GM18526 (cell line): ENCODE data around the gene HLA-E.

Source experiments
- POLR2A ChIP-seq: IDR thresholded peaks from 3 replicates; pipeline ENCODE4 v1.6.1; 2011; ENCODE audit not compliant: insufficient read length; ENCODE audit errors: extremely low read depth

Gene HLA-E

DNA sequence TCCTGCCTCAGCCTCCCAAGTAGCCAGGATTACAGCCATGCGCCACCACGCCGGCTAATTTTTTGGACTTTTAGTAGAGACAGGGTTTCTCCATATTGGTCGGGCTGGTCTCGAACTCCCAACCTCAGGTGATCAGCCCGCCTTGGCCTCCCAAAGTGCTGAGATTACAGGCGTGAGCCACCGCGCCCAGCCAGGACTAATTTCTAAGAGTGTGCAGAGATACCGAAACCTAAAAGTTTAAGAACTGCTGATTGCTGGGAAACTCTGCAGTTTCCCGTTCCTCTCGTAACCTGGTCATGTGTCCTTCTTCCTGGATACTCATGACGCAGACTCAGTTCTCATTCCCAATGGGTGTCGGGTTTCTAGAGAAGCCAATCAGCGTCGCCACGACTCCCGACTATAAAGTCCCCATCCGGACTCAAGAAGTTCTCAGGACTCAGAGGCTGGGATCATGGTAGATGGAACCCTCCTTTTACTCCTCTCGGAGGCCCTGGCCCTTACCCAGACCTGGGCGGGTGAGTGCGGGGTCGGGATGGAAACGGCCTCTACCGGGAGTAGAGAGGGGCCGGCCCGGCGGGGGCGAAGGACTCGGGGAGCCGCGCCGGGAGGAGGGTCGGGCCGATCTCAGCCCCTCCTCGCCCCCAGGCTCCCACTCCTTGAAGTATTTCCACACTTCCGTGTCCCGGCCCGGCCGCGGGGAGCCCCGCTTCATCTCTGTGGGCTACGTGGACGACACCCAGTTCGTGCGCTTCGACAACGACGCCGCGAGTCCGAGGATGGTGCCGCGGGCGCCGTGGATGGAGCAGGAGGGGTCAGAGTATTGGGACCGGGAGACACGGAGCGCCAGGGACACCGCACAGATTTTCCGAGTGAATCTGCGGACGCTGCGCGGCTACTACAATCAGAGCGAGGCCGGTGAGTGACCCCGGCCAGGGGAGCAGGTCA, at the start of gene HLA-E:
Gene HLA-E, plus strand, starts transcription at position 429 of the 945 bp plus-strand sequence. Its CDS starts 23 bp downstream, at position 452.
- TF ChIP-seq POLR2A = peak; percentile 97

DNA sequence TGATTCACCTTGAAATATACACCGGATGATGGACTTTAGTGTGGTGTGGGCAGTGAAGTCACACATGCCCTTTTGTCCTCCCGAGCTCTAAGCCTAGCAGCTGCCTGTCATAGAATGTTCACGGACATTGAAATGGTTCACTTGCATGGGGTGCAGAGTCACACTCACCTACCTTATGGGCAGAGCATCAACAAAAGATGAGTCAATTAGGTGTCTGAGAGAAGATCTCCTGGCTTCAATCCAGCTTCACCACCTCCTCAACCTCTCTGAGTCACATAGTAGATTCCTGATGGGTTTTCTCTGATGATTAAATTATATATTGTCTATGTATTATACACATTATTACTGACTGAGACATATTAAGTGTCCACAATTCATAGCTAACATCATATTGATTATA, 48.1 kb upstream of the HLA-E start:
- TF ChIP-seq POLR2A = no peak

DNA sequence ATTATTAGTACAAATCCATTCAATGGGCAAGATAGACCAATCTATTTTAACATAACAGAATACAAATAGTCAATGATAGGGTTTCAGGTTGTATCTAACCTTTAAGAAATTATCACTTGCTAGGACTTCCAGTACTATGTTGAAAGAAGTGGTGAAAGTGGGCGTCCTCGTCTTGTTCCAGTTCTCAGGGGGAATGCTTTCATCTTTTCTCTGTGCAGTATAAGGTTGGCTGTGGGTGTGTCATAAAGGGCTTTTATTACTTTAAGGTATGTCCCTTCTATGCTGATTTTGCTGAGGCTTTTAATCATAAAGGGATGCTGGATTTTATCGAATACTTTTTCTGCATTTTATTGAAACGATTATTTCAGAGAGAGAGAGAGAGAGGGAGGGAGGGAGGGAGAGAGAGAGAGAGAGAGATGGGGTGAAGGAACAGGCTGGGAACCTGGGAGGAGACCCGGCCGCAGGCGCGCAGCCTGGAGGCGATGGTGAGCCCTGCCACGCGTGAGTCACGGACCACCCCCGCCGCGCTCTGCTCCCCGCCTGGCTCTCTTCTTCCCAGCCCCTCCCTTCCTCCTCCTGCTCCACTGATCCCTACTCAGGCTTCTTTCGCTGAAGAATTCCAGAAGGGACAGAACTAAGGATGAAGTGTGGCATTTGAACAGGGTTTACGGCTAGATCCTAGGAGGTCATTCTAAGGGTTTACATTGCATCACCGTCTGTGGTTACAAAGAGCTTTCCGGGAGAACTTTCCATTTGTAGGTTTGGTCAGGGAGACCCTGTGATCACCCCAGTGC, 45.5 kb upstream of the HLA-E start:
- TF ChIP-seq POLR2A = no peak

DNA sequence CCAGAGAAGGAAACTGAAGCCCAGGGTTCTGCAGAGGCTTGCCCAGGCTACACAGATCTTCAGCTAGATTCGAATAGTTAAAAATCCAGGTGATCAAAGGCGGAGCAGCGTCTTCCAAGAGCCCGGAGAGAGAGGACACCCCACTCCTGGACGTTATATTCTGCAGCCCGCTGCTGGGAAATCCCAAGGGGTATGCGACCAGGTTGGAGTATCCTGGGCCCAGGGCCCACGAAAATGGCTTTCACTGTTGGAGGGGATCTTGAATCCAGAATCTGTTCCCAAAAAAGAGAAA, 44.9 kb upstream of the HLA-E start:
- TF ChIP-seq POLR2A = no peak

DNA sequence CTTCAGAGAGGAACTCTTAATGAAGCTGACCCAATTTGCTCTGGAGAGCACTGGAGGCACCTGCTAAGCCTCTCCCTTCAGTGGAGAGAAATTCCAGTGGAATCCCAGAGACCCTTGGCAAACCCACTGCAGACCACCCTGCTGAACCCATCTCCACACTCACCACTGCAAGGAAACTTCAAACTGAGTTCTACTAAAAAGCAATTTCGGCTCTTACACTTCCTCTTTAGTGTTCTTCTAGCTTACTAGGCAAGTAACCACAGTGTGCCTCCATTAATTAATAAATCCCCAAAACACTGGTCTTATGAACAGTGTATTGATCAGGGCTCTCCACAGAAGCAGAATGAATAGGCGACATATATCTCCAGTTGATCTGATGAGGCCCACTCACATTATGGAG, 43.0 kb upstream of the HLA-E start:
- no peak for TF ChIP-seq POLR2A

DNA sequence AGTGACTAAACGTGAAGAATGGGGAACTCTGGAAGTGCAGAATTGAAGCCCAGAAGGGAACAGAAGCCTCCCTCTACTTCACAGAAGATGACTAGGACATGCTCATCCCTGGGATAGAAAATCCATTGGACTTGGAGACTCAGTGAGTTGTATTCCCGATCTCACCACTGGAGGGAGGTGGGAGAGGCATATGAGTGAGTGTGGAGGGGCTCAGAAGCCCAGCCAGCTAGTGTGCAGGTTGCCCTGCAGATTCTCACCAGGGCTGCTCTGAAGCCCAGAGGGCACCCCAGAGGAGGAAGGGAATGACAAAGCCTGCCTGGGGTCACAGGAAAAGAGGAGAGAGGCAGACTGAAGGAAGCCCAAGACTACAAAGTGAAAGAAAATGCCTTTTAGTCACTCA, 42.1 kb upstream of the HLA-E start:
- no peak for TF ChIP-seq POLR2A

DNA sequence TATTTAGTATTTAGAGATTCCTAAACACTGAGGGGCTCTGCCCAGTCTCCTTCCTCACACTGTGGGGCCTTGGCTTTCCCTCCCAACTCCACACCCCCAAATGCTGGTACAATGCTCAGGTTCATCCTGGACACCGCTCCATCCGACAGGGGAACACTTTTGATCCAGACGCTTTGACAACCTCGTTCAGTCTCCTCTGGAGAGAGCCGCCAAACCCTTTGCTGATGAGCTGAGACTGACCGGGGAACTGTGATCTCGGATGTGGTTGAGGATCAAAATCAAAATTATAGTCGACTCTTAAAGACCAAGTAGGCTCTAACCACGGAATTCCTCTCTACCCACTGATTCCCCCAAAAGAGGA, 38.8 kb upstream of the HLA-E start:
- no peak for TF ChIP-seq POLR2A

DNA sequence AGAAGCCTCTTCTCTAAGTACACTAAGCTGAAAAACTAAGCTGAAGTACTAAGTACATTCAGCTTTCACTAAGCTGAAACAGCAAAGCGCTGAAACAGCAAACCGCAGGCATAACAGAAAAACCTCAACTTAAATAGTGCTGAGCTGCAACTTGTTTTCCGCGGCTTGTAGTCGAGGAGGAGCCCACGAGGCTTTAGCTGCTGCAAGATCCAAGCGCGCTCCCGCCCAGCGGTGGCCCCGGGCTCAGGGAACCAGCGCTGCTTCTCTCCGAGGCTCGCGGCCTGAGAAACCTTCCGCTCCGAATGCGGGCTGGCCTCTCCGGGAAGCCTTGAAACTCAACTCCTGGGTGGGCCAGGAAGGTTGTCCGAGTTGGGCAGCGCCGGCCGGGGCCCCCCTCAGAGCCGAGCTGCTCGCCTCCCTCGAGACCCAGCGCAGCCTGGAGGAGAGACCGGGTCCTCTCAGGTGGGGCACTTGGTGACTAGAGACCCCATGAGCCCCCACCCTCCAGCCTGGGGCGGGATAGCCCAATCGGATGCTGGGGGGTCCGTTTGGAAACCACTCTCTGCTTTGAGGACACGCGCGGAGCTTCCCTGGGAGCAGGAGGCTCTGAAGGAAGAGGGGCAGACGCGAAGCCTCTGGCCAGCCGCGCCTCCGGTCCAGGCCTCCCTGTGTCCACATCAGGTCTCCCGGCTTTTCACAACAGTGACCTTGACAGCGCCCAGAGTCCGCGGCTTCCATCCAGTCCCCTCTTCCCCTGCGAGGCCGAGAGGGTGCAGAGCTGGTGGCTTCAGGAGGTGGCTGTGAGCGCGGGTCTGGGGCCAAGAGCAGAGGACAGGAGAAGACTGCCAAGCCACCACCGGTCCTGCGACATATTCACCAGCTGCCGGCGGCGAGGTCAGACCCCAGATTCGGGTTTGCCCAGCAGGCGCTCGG, 38.1 kb upstream of the HLA-E start:
- no peak for TF ChIP-seq POLR2A

DNA sequence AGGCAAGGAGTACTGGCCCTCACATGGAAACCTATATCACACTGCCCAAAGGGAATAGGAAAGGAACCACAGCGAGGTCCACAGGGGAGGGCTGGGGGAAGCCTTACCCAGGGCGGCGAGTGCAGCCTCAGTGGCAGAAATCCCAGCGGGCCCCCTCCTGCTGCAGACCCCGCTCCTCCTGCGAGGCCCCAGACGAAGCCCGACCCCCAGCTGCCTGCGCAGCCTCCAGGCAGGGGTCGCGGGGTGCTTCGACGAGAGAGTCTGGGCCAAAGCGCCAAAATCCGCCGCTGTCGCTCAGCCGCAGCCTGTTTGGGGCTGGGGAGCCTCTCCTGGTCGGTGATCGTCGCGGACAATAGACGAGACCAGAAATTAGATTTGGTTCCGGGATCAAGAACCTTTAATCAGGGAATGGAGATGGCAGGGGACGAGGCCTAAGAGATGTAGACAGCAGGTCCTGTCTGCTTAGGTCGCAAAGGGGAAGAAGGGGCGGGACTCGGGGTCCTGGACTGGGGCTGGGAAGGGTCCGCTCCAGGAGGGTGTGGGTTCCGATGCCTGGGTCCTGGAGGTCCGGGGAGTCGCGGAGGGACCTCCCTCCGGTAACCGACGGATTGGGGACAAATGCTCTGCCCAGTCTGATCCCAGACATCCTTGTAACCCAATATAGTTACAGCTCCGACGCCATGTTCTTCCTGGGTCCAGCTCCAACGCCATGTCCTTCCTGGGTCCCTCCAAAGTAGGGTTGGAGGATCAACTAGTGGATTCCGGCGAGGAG, 36.4 kb upstream of the HLA-E start:
- TF ChIP-seq POLR2A = no peak

DNA sequence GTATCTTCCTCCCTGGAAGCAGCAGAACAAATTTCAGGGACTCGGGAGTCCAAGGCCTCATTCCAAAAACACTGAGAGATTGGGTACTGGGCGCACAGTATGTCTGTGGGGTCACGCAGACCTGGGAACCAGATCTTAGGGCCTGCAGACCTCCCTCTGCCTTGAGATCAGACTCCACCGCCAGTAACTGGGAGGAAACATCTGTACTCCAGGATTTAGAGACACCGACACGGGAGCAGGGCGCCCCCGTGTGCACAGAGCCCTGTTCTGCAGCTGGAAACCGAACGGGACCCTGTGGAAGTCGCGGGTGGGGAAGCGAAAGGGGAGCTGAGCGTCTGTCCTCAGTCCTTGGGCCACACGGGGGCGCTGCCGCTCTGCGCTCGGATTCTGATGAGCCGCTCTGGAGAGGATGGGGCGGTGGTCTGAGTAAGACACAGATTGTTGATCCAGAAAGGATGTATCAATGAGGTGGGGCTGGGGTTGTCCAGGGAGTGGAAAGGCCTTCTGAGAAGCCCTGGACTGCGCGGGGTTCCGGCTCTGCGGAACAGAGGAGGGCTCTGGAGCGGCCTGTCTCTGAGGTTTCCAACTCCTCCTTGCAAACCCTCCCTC, 35.7 kb upstream of the HLA-E start:
- no peak for TF ChIP-seq POLR2A

DNA sequence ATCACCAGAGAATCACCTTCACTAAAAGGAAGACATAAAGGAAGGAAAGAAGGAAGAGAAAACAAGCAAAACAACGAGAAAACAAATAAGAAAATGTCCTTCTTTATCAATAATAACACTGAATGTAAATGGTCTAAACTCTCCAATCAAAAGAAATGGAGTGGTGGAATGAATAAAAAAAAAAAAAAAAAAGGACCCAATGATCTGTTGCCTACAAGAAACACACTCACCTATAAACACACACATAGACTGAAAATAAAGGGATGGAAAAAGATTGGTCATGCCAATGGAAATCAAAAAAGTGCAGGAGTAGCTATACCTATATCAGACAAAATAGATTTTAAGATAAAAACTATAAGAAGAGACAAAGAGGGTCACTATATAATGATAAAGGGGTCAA, 30.2 kb upstream of the HLA-E start:
- TF ChIP-seq POLR2A = no peak

DNA sequence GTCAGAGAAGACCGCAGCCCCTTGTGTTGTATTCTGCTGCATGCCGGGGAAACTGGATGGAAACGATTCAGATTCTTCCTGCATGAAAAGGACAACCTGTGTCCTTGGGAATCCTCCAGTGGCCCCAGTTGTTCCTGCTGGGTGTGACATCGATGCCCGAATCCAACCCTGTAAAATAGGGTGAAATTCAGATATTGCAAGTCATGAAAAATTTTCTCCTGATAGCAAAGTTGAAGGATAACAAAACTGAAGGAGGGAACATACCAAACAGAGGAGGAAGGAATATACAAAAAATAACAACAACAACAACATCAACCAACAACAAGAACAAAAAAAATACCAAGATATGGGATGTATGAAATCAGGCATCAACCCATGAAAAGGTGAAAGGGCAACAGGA, 28.3 kb upstream of the HLA-E start:
- no peak for TF ChIP-seq POLR2A

DNA sequence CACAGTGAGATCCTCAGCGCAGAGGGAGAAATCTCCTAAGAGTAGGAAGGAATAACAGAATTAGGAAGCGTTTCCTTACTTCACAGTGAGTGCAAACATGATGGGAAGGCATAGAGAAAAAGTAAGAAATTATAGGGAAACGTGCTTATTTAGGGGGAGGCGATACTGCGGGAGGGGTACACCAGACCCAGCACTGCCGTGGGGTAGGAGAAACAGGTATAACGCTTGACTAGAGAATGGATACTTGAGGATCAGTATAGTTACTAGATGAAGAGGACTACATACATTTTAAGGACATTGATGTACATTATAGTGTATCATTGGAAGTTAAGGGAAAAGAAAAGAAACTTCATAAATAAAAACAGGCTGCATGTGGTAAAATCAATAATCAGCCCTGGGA, 26.8 kb upstream of the HLA-E start:
- no peak for TF ChIP-seq POLR2A

DNA sequence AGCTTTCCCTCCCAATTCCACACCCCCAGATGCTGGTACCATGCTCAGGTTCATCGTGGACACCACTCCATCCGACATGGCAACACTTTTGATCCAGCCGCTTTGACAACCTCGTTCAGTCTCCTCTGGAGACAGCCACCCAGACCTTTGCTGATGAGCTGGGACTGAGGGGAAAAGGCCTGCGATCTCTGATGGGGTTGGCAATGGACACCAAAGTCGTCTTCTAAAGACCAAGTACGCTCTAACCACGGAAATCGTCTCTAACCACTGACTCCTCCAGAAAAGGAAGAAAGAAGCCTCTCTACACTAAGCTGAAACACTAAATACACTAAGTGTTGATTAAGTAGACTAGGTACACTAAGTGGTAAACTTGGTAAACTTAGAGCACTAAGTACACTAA, 26.1 kb upstream of the HLA-E start:
- no peak for TF ChIP-seq POLR2A
